CD4-positive, alpha-beta T cell treated with Interleukin-6 at 100 ng/mL for 8 hours (primary cell): ENCODE measurements around the gene POLE3.
A peak's percentile ranks its signal among the peaks of the same experiment; 100 is the strongest.
"Not testable (repeated sequence)": the region's sequence is repeated elsewhere in the genome, so short reads cannot be mapped to it uniquely, and the experiment has no call there.

ENCODE experiments used
- DNase-seq: peaks from one replicate; pipeline ENCODE4 v3.0.0-alpha.2; 2020; ENCODE audit warnings: mixed read lengths, low spot score

POLE3 gene

DNA sequence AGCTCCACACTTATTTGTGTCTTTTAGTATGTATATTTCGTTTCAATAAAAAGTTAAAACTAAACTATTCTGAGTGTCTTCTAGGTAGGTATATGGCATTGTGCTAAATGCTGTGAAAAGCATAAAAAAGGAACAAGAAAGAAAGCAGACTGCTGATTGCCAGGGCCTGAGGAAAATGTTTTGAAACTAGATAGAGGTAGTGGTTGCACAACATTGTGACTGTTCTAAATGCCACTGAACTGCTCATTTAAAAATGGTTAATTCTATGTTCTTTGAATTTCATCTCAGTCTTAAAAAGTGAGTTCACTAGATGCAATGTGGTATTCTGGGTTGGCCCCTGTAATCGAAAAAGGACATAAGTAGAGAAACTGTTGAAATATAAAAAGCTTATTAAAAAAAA lies 6.8 kb downstream of the POLE3 start:
- DNase-seq, result no peak

DNA sequence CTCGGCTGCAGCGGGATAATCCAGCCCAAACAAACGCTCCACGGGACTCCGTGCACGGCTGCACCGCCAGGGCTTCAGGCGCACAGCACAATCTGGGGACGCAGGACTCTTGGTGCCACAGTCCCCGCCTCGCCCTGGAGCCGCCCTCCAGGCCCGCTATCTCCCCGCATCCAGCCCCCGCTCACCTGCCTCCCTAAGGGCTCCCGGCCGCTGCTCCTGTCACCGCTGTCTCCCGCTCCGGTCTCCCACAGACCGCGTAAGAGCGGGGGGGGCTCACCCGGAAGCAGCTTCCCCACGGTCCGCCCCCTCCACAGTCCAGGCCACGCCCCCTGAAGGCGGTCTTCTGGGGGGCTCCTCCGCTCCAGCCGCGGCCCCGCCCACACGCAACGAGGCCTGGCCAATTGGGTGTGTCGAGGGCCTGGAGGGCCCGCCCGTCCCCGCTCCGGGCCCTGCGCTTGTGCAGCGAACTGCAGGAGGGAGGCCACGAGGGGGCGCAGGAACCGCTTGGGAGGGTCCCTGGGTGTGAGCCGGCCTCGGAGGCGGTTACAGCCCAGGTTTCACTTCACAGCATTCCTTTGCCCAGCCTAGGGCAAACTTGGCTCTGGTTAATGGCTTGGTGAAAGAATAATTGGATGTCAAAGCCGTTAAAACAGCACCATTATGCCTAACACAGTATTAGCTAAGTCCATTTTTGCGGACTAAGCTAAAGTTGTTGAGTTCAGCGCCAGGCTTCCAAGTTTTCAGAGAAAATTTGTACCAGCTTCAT lies 9.3 kb downstream of the POLE3 start, which contains the start of gene ALAD:
Gene ALAD, minus strand, starts transcription at position 258 of the 766 bp plus-strand sequence. CDS start 7,725 bp downstream, outside the sequence.
- DNase-seq, result peak; percentile 100

DNA sequence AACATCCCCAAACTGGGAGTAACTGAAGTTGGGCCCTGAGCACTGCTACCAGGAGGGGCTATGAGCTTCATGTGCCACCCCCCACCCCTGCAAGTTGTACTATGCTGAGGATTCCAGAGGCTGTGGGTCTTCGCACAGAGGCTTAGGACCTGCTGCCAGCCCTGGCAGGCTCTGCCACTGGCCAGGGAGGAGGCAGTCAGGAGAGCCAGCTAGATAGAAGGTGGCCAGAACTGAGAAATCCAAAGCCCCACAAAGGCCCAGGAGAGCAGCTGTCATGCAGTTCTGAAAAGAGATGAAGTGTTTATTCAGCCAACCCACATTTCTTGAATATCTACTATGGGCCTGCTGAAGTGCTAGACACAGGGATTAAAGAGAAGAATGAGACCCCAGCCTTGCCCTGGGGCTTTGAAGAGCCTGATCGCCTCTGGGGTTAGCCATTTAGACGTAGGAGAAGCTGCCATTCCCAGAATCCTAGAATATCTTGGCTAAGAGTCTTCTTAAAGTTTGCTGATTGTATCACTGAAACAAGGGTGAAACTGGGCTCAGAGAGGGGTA lies 10.8 kb downstream of the POLE3 start:
- DNase-seq, result no peak

DNA sequence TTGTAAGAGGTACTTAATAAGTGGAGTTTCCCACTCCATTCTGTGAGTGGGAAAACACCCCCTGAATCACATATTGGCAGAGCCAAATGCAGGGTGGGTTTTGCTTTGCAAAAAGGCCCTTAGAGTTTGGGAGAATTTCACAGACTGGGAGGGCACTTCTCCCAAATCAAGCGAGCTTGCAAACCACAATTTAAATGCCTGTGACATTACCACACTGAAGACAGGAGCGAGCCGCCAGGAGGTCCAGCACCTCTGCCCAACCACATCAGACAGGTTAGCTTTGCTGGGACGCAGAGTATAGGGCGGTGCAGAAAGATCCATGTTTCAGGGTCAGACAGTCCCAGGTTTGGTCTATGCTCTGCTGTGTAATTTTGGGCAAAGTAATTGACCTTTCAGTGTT lies 11.7 kb downstream of the POLE3 start:
- no peak for DNase-seq

DNA sequence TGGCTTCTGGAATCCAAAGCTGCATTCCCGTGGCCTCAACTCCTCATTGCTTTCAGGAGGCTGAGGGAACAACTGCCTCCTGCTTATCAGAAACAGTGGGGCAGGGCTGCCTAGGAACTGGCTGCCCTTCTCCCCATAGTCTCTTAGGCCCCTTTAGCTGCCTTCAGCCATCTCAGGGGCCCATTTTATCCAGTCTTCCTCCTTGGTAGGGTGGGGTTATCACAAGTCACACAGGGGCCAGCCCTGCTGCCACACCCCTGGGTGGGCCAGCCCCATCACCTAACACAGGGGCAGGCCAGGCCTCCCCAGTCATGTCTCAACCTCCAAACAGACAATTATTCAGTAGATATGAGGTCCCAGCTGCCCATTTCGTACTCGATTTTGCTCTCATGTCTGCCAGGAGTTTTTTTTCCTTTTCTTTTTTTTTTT lies 13.3 kb downstream of the POLE3 start:
- no peak for DNase-seq

DNA sequence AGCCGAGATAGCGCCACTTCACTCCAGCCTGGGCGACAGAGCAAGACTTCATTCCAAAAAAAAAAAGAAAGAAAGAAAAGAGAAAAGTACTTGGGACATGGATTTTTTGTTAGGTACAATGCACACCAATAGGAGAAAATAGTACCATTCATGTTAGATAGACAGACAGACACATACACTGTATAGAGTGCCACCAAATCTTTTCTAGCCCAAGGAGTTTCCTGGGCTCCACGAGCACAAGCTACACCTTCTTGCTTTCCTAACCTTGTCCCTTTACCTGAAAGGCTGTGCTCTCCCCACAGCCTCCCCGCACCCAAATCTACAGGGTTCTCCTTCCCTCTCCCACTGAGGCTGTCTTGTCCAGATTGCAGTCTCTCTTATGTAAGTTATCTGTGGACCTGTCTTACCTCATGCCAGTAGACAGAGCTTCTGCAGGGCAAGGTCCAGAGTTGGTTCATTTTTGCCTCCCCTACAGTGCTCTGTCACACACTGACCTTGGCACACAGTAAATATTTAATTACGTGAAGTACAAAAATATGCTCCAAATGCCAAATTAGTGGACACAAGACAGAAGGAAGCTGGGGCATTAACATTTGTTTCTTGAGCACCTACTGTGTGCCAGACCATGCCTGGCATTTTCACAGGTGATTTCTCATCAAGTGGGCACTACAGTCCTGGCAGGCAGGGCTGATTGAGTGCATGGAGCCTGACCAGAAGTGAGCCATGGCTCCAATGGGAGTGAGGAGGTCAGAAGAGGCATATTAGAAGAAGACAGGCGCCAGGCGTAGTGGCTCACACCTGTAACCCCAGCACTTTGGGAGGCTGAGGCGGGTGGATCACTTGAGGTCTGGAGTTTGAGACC lies 15.2 kb downstream of the POLE3 start:
- no peak for DNase-seq

DNA sequence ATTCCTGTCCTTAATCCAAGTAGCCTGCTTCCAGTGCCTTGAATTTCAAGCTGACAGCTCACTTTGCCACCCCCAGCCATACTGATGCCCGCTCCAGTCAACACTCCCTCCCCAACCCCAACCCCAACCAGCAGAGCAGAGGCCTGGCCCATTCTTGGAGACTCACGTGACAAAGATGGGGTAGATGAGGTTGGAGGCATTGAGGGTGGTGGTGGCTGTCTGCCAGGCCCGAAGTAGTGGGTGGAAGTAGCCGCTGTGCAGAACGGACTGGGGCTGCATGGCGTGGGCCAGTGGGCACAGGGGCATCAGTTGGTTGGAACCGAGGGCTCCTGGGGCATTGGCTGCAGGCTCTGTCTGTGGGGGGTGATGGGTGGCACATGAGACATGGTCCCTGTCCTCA lies 17.2 kb downstream of the POLE3 start:
- no peak for DNase-seq

DNA sequence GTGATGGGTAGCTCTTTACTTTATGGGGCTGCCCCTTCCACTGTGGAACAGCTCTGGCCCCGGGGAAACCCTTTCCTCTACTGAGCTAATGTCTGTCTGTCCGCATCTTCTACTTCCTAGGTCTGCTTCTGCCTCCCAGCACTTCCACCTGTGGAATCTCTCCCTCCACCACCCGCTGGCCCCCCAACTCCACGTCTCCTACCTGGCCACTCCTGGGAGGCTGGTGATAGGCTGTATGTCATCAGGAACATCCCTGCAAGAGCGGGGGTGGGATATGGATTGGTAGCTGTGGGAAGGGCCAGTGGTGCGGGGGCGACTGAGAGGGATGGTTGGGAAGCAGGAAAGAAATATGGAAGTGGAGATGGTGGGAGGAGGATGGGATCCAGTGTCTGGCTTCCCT lies 18.6 kb downstream of the POLE3 start:
- DNase-seq, result no peak

DNA sequence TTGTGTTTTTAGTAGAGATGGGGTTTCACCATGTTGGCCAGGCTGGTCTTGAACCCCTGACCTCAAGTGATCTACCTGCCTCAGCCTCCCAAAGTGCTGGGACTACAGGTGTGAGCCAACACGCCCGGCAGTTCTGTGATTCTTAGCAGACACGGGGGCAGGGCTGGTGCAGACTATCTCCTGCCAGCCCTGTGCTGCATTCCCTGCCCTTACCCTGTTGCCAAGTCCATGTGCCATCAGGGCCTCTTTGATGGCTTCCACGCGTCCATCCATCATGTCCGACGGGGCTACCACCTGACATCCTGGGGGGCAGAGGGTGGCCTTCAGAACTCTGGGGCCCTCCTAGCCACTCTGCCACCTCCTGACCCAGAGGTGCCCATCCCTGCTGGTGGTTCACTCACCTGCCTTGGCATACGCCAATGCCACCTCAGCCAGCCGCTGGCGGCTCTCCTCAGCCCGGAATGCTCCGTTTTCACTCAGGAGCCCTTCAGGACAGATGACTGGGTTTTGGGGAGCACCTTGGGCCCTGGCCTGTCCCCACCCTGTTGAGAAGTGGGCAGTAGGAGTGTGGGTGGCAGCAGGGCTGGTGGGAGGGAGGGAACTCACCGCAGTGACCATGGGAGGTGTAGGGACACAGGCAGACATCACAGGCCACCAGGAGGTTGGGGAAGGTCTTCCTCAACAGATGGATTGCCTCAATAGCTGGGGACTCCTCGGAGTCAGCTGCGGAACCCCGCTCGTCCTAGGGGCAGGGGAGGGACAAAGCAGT lies 20.1 kb downstream of the POLE3 start:
- no peak for DNase-seq

DNA sequence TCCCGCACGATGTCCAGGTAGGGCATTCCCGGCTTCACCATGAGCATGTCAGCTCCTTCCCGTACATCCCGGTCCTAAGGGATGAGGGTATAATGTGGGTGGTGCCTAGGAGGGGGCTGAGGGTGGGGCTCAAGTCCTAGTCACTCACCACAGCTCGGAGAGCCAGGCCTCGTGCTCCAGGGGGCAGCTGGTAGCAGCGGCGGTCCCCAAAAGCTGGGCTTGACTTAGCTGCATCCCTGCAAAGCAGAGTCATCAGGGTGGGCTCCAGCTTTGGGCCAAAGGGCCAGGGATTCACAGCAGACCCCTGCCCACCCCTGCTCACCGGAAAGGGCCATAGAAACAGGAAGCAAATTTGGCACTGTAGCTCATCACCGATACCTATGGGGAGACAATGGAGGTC lies 21.0 kb downstream of the POLE3 start:
- no peak for DNase-seq

DNA sequence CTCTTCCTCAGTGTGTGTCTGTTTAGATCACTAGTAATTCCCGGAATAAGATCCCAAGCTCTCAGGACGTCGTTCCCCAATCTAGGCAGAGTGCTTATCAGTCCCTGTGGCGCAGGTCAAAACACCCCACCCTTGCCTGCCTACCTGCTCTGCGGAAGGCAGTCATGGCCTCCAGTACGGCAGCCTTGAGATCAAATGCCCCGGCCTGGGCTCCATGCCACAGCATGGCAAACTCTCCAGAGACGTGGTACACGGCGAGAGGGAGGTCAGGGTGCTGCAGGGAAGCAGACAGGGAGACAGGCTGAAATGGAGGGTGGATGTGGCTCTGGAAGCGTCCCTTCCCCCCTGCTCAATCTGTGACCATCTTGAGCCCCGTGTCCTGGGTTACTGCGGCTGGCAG lies 21.6 kb downstream of the POLE3 start:
- DNase-seq, result no peak

DNA sequence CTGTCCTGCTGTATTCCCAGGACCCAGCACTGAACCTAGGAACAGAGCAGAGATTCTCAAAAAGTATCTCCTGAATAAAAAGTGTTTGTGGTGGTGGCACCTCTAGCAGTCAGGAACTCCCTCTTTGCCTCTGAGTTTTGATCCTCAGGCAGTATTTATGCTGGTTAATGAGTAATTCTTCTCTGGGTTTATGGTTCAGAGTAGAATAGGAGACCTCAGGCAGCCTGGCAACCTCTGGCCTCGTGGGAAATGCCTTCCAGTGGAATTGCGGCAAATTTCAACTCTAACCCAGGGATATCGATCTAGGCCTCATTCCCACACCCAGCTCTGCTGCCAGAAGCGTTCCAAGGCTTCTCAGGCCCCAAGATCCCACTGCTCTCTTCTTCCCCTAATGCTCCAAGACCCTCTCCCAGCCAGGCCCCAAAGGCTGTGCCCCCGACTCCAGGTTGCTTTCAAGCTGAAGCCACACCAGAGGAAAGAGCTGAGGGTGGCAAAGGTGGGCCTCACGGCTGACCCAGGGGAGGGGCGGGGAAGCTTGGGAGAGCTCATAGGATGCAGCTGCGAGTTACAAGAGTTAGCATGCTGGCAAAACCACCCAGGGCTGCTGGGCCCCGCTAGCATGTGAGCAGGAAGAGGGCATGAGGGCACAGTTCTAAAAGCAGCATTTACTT lies 22.8 kb downstream of the POLE3 start:
- no peak for DNase-seq

DNA sequence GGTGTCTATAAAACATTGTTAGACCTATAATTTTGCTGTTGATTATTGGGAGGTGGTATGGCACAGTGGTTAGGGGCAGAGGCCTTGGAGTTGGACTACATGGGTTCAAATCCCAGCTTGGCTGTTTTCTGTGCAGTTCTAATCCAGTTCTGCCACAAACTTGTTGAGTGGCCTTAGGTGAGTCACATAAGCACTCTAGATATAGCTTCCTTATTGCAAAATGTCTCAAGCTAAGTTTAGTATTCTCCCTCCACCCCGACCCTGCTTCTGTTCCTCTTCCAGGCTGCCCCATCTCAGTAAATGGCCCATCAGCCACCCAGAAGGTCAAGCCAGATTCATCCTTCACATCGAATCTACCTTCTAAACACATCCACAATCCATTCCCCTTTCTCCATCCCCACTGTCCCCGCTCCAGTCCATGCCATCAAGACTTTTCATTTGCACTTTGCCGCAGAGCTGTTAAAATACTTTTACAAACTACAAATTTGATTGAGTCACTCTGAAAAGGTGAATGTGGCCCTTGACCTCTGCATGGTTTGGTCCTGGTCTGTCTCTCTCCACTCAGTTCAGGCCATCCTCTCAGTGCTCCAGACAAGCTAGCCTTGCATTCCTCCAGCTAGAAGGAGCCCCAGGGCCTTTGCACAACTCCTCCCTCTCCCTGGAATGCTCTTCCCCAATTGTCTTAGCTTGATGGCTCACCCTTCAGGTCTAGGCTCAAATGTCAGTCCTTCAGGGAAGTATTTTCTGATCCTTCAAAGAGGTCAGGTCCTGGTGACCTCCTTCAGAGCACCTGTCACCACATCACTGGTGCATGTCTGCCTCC lies 23.7 kb downstream of the POLE3 start:
- no peak for DNase-seq

DNA sequence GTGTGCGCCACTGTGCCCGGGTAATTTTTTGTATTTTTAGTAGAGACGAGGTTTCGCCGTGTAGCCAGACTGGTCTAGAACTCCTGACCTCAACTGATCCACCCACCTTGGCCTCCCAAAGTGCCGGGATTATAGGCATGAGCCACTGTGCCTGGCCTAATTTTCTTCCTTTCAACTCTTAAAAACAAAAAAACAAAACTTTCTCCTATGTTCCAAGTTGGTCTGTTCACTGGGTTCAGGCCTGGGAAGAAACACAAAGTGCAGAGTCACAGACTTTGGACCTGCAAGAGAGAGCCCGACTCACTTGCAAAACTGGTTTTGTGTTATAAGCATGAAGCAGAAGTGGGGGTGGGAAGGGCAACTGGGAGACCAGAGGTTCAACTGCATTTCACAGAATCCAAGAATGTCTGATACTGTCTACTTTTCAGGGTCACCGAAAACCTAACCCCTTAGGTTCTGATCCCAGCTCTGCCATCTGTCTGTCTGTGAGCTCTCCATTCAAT lies 28.5 kb downstream of the POLE3 start:
- no peak for DNase-seq

DNA sequence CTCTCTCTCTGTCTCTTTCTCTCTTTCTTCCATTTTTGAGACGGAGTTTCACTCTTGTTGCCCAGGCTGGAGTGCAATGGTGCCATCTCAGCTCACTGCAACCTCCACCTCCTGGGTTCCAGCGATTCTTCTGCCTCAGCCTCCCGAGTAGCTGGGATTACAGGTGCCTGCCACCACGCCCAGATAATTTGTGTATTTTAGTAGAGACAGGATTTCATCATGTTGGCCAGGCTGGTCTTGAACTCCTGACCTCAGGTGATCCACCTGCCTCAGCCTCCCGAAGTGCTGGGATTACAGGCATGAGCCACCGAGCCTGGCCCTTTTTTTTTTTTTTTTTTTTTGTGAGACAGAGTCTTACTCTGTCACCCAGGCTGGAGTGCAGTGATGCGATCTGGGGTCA lies 29.0 kb downstream of the POLE3 start:
- DNase-seq, result not testable (repeated sequence)

DNA sequence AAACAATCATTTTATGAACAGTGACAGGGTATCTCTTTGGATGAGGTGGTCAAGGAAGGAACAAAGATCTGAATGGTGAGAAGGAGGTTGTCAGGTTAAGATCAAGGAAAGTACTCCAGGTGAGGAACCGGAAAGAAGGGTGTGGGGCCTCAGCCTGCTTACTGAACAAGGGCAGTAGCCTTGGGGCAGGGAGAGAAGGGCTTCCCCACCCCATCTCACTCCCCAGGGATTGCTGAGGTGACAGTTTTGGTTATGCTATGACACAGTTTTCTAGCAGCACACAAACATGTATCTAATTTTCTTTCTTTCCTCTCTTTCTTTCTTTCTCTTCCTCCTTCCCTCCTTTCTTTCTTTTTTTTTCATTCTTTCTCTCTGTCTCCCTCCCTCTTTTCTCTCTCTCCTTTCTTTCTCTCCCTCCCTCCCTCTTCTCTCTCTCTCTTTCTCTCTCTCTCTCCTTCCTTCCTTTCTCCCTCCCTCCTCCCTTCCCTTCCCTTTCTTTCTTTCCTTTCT lies 29.6 kb downstream of the POLE3 start:
- no peak for DNase-seq

DNA sequence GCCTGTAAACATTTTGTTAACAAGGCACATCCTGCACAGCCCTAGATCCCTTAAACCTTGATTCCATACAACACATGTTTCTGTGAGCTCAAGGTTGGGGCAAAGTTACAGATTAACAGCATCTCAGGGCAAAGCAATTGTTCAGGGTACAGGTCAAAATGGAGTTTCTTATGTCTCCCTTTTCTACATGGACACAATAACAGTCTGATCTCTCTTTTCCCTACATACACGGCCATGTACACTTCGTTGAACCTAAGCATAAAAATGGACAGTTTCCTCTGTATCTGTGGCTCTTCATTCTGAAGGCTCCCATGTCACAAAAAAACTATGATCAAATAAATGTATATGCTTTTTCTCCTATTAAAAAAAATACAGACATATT lies 30.7 kb downstream of the POLE3 start:
- DNase-seq, result not testable (repeated sequence)

DNA sequence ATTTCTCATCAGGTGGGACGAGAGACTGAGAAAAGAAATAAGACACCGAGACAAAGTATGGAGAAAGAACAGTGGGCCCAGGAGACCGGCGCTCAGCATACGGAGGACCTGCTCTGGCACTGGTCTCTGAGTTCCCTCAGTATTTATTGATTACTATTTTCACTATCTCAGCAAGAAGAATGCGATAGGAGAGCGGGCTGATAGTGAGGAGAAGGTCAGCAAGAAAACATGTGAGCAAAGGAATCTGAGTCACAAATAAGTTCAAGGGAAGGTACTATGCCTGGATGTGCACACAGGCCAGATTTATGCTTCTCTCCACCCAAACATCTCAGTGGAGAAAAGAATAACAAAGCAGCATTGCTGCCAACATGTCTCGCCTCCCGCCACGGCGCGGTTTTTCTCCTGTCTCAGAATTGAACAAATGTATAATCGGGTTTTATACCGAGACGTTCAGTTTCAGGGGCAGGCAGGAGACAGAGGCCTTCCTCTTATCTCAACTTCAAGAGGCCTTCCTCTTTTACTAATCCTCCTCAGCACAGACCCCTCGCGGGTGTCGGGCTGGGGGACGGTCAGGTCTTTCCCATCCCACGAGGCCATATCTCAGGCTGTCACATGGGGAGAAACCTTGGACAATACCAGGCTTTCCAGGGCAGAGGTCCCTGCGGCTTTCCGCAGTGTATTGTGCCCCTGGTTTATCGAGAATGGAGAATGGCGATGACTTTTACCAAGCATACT lies 31.2 kb downstream of the POLE3 start:
- DNase-seq, result not testable (repeated sequence)
